Fibroblast of lung (primary cell): ENCODE results near the gene GSG1L2. TPM values are rescaled to one million over a fixed set of nuclear protein-coding genes. Genes with fewer than 3 reads are reported as not detected.

ENCODE experiments used
- DNase-seq, 2 donors: peaks; one replicate each; pipeline versions ENCODE4 v3.0.0 to v3.0.0-alpha.2; 2010; ENCODE audit warnings: low read depth in 2 of 2
- H2AFZ ChIP-seq: 2 replicates; pipeline ENCODE4 v1.5.1; 2012; ENCODE audit warnings: low read length, control low read depth, inconsistent platforms
- H3K27ac ChIP-seq: 2 replicates; pipeline ENCODE4 v1.5.1; 2011; ENCODE audit warnings: low read length, control low read depth; ENCODE audit not compliant: insufficient read depth
- H3K27me3 ChIP-seq: 2 replicates; pipeline ENCODE4 v1.5.1; 2011; ENCODE audit warnings: mild to moderate bottlenecking, low read length; ENCODE audit not compliant: control insufficient read depth, insufficient read depth
- H3K36me3 ChIP-seq: 2 replicates; pipeline ENCODE4 v1.5.1; 2011; ENCODE audit warnings: low read length; ENCODE audit not compliant: control insufficient read depth, insufficient read depth
- H3K4me1 ChIP-seq: 2 replicates; pipeline ENCODE4 v1.5.1; 2011; ENCODE audit warnings: low read length; ENCODE audit not compliant: control insufficient read depth, insufficient read depth; ENCODE audit errors: extremely low read depth
- H3K4me2 ChIP-seq: 2 replicates; pipeline ENCODE4 v1.5.1; 2011; ENCODE audit warnings: low read length, control low read depth; ENCODE audit not compliant: insufficient read depth; ENCODE audit errors: extremely low read depth
- H3K4me3 ChIP-seq, 4 experiments: fragments of 200-600 bp in 1 of 4; sonication (generic) in 1 of 4; replicated peaks in 1 of 4; 2 replicates each; pipeline ENCODE4 v1.5.1; 2011 to 2016; ENCODE audit warnings: low read length in 4 of 4, low read depth in 3 of 4, mild to moderate bottlenecking in 3 of 4, control low read depth in 2 of 4, inconsistent platforms in 1 of 4, mixed read lengths in 1 of 4; ENCODE audit not compliant: insufficient read depth in 1 of 4; ENCODE audit errors: control extremely low read depth in 1 of 4
- H3K79me2 ChIP-seq: 2 replicates; pipeline ENCODE4 v1.5.1; 2012; ENCODE audit warnings: mild to moderate bottlenecking, low read length, inconsistent platforms; ENCODE audit not compliant: control insufficient read depth, insufficient read depth
- H3K9ac ChIP-seq: 2 replicates; pipeline ENCODE4 v1.5.1; 2011; ENCODE audit warnings: mild to moderate bottlenecking, low read length, control low read depth; ENCODE audit not compliant: insufficient read depth
- H3K9me3 ChIP-seq: 2 replicates; pipeline ENCODE4 v1.5.1; 2012; ENCODE audit warnings: low read depth, low read length; ENCODE audit not compliant: control insufficient read depth, insufficient read depth
- H4K20me1 ChIP-seq: 2 replicates; pipeline ENCODE4 v1.5.1; 2011; ENCODE audit warnings: low read length; ENCODE audit not compliant: control insufficient read depth, insufficient read depth; ENCODE audit errors: extremely low read depth
- CTCF ChIP-seq, 2 donors: IDR thresholded peaks in 1 of 2; conservative IDR thresholded peaks in 1 of 2; 1 replicate in 1 of 2; 2 replicates in 1 of 2; pipeline ENCODE4 v1.5.1; 2011 to 2012; ENCODE audit warnings: low read length in 2 of 2, control low read depth in 1 of 2, inconsistent platforms in 1 of 2, low read depth in 1 of 2, mild to moderate bottlenecking in 1 of 2
- EZH2 ChIP-seq: IDR thresholded peaks from 2 replicates; pipeline ENCODE4 v1.5.1; 2012; ENCODE audit warnings: low read length, control low read depth, mild to moderate bottlenecking; ENCODE audit errors: missing control alignments
- polyA plus RNA-seq, 2 donors: library from polyadenylated mRNA; depleted of rRNA in 1 of 2; stranded (reverse) in 1 of 2; unstranded in 1 of 2; fragments of >200 nt; gene quantifications; 2 replicates each; pipeline ENCODE4 v1.2.1, GENCODE V29; 2011 to 2012; ENCODE audit warnings: missing spikeins in 1 of 2
- total RNA-seq: library from RNA; depleted of rRNA; stranded (reverse); fragments of >200 nt; gene quantifications from 2 replicates; pipeline ENCODE4 v1.2.1, GENCODE V29; 2014

GSG1L2 gene
- total and polyA plus RNA-seq, 2 donors (not counting 1 experiment from before 2014, with no cell fraction given) = not detected

DNA sequence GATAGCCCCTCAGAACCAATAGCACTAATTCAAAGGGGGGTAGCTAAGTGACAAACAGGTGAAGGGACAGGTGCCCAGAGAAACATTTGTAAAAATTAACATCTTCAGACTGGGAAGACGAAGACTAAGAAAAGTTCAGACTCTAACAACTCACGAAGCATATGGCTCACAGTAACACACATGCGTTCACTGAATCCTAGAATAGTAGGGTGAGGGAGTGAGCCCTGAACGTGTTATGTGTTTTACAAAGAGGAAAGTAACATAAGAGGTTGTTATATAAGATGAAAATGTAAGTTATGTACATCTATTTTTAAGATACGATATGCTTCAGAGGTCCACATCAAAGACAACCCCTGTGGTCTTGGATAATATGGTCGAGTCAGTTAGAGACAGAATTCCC is 15.2 kb downstream of the GSG1L2 start:
- H3K36me3 ChIP-seq = no peaks in the 10 kb centered on the region
- H3K9me3 ChIP-seq = no peaks in the 10 kb centered on the region
- no peak for DNase-seq
- no peak overlapping the region for H3K4me2 ChIP-seq
- no peaks in the 10 kb centered on the region for H4K20me1 ChIP-seq
- H3K79me2 ChIP-seq = no peaks in the 10 kb centered on the region
- no peak overlapping the region for H3K27ac ChIP-seq
- no peak overlapping the region for H2AFZ ChIP-seq
- TF ChIP-seq EZH2 (no peak), CTCF (conservative IDR thresholded peaks at IDR 0.05 in 1 of 2, IDR thresholded peaks at IDR 0.05 in 1 of 2; ENCODE audit: low read depth in 1 of 2, low read length in 2 of 2) (no peak)
- H3K4me3 ChIP-seq = no peak overlapping the region
- H3K4me1 ChIP-seq = no peaks in the 10 kb centered on the region
- H3K9ac ChIP-seq = no peak overlapping the region
- no peaks in the 10 kb centered on the region for H3K27me3 ChIP-seq

- Histone ChIP-seq H3K9me3 (no peaks in the 10 kb centered on the region), H3K36me3 (no peaks in the 10 kb centered on the region), H3K4me2 (no peak overlapping the region), H3K4me1 (no peaks in the 10 kb centered on the region), H3K27ac (no peak overlapping the region), H4K20me1 (no peaks in the 10 kb centered on the region), H3K9ac (no peak overlapping the region), H3K27me3 (no peaks in the 10 kb centered on the region), H3K79me2 (no peaks in the 10 kb centered on the region), H3K4me3 (no peak overlapping the region), H2AFZ (no peak overlapping the region)
- TF ChIP-seq CTCF (conservative IDR thresholded peaks at IDR 0.05 in 1 of 2, IDR thresholded peaks at IDR 0.05 in 1 of 2; ENCODE audit: low read depth in 1 of 2, low read length in 2 of 2) (no peak), EZH2 (no peak)
- no peak for DNase-seq
Observed at GRCh38 chr17:9805769-9806168, 16.1 kb downstream of the GSG1L2 start.

GRCh38 chr17:9802697-9803096 is 19.2 kb downstream of the GSG1L2 start:
- Histone ChIP-seq H3K9ac (no peak overlapping the region), H3K27ac (no peak overlapping the region), H3K79me2 (no peaks in the 10 kb centered on the region), H3K9me3 (no peaks in the 10 kb centered on the region), H3K4me2 (no peak overlapping the region), H3K27me3 (no peaks in the 10 kb centered on the region), H3K36me3 (no peaks in the 10 kb centered on the region), H2AFZ (no peak overlapping the region), H4K20me1 (no peaks in the 10 kb centered on the region), H3K4me3 (no peak overlapping the region), H3K4me1 (no peaks in the 10 kb centered on the region)
- TF ChIP-seq EZH2 (no peak), CTCF (conservative IDR thresholded peaks at IDR 0.05 in 1 of 2, IDR thresholded peaks at IDR 0.05 in 1 of 2; ENCODE audit: low read depth in 1 of 2, low read length in 2 of 2) (no peak)
- no peak for DNase-seq
